ENCODE measurements around the gene ZNF841. TPM values are rescaled to one million over a fixed set of nuclear protein-coding genes. Genes with fewer than 3 reads are reported as not detected.
A peak's percentile ranks its signal among the peaks of the same experiment; 100 is the strongest.

ZNF841 gene
- total RNA-seq, 1 experiment from 2014 or later: 23.3 TPM

GRCh38 chr19:52140032-52140710, 44.6 kb upstream of the ZNF841 start:
- H3K36me3 Mint-ChIP-seq (ENCODE audit: insufficient read depth in 1 of 3, low read depth in 3 of 3): peaks cover 22 to 36% (median 33%) of the 10 kb centered on the region in 3 experiments
- TF ChIP-seq CTCF (conservative IDR thresholded peaks at IDR 0.05): no peak
- Histone ChIP-seq H3K9ac (ENCODE audit: extremely low read depth, insufficient read length, low read length) (no peak overlapping the region), H4K20me1 (ENCODE audit: control insufficient read depth, insufficient read depth, insufficient read length) (peaks cover 2% of the 10 kb centered on the region), H3K79me2 (ENCODE audit: insufficient read depth, low read length) (peaks cover 9% of the 10 kb centered on the region; the same call in 1 of the 2 replicates), H2AK5ac (ENCODE audit: insufficient read length, low read length) (no peak overlapping the region), H3K14ac (ENCODE audit: insufficient read depth, low read length) (no peak overlapping the region), H3K27ac (ENCODE audit: insufficient read length, low read depth, low read length) (no peak overlapping the region), H4K8ac (replicated peaks; ENCODE audit: insufficient read length, low read depth, low read length) (no peak overlapping the region), H3K4me1 (ENCODE audit: insufficient read depth, low read length) (no peaks in the 10 kb centered on the region), H2BK5ac (ENCODE audit: insufficient read length, low read length) (no peak overlapping the region), H3K56ac (ENCODE audit: insufficient read length, low read depth, low read length) (no peak overlapping the region), H3K4me2 (ENCODE audit: insufficient read depth, insufficient read length, low read length) (peak overlapping the region; percentile 56), H2AFZ (ENCODE audit: low read length) (no peak overlapping the region), H3K18ac (ENCODE audit: insufficient read length, low read depth, low read length) (no peak overlapping the region), H3K27me3 (ENCODE audit: insufficient read depth, low read length) (no peaks in the 10 kb centered on the region), H3K23me2 (ENCODE audit: insufficient read length, low read depth, low read length, poor library complexity, severe bottlenecking) (peaks cover 14% of the 10 kb centered on the region), H3K4ac (ENCODE audit: low read depth, low read length) (no peak overlapping the region), H2BK20ac (ENCODE audit: low read depth, low read length, poor library complexity, severe bottlenecking) (no peak overlapping the region), H2BK15ac (ENCODE audit: low read depth, low read length) (no peak overlapping the region), H4K91ac (ENCODE audit: insufficient read length, low read depth, low read length) (no peak overlapping the region), H3T11ph (ENCODE audit: low read length) (no peak overlapping the region), H4K5ac (ENCODE audit: insufficient read length, low read depth, low read length) (no peak overlapping the region), H3K23ac (ENCODE audit: insufficient read length, low read depth, low read length) (no peak overlapping the region), H2BK12ac (ENCODE audit: insufficient read length, low read depth, low read length) (no peak overlapping the region), H3K9me3 (ENCODE audit: control insufficient read depth, low read depth, low read length) (no peaks in the 10 kb centered on the region), H2BK120ac (ENCODE audit: low read depth, low read length, poor library complexity, severe bottlenecking) (no peak overlapping the region), H3K79me1 (ENCODE audit: insufficient read depth, low read depth, low read length, poor library complexity, severe bottlenecking) (no peaks in the 10 kb centered on the region)
- H3K4me3 Mint-ChIP-seq: peak overlapping the region; percentile 94 to 95
- DNase-seq: no peak
- no peak overlapping the region; a peak in 1 of 7 replicates for H3K27ac Mint-ChIP-seq
- no CpG with 5 or more reads among the region's 22 CpGs for WGBS (ENCODE audit: extremely low coverage, insufficient read length, low lambda C conversion rate)
- peaks cover 13 to 16% of the 10 kb centered on the region in 2 experiments for H3K4me1 Mint-ChIP-seq
- peaks cover 18 to 38% of the 10 kb centered on the region in 2 experiments; a peak in 4 of 5 replicates for H3K9me3 Mint-ChIP-seq
- no peaks in the 10 kb centered on the region for H3K27me3 Mint-ChIP-seq (ENCODE audit: low read depth)

All from H9 (cell line).